Body of pancreas (tissue), 4 donors: ENCODE results near the gene PRRC2B. TPM values are rescaled to one million over a fixed set of nuclear protein-coding genes. Genes with fewer than 3 reads are reported as not detected.

ENCODE experiments used
- ATAC-seq: fragments of 150-250 bp; one replicate; pipeline ENCODE4 v1.9.1; 2016
- DNase-seq, 4 donors: peaks; one replicate each; pipeline ENCODE4 v3.0.0-alpha.2; 2019
- H3K27ac ChIP-seq, 4 donors: fragments of 200-600 bp; sonication (generic); 1 replicate in 3 of 4; 2 replicates in 1 of 4; pipeline versions ENCODE4 v1.5.1 to v1.6.1; 2016 to 2019; ENCODE audit warnings: mild to moderate bottlenecking in 1 of 4, mixed read lengths in 1 of 4, moderate library complexity in 1 of 4
- H3K27me3 ChIP-seq, 2 donors: fragments of 200-600 bp; sonication (generic); one replicate each; pipeline ENCODE4 v1.6.0; 2016; ENCODE audit warnings: mild to moderate bottlenecking in 1 of 2
- H3K36me3 ChIP-seq, 2 donors: fragments of 200-600 bp; sonication (generic); replicated peaks in 1 of 2; 2 replicates each; pipeline ENCODE4 v1.5.1; 2016; ENCODE audit warnings: low read depth in 2 of 2; ENCODE audit not compliant: insufficient read depth in 1 of 2
- H3K4me1 ChIP-seq: fragments of 200-600 bp; sonication (generic); one replicate; pipeline ENCODE4 v1.6.0; 2016
- H3K4me3 ChIP-seq, 2 donors: fragments of 200-600 bp; sonication (generic); 1 replicate in 1 of 2; 2 replicates in 1 of 2; pipeline ENCODE4 v1.5.1; 2016 to 2019
- H3K9me3 ChIP-seq, 3 donors: fragments of 200-600 bp; sonication (generic); 1 replicate in 2 of 3; 2 replicates in 1 of 3; pipeline ENCODE4 v1.5.1; 2016
- CTCF ChIP-seq, 7 experiments: fragments of 450-650 bp in 4 of 7; fragments of 200-600 bp in 3 of 7; sonication (generic) in 3 of 7; IDR thresholded peaks; one replicate each; pipeline ENCODE4 v1.5.1; 2016 to 2019; ENCODE audit warnings: antibody characterized with exemption in 7 of 7
- POLR2A ChIP-seq, 3 donors: fragments of 450-650 bp; IDR thresholded peaks; one replicate each; pipeline ENCODE4 v1.6.1; 2016; ENCODE audit warnings: antibody characterized with exemption in 3 of 3, mild to moderate bottlenecking in 2 of 3
- WGBS, 2 donors: methylation state at CpG; one replicate each; pipeline ENCODE4 v1.1.5; 2017; 5-methylcytosine and 5-hydroxymethylcytosine counted together
- intact Hi-C: fragments of 100-400 bp; cut with DNase I; formaldehyde crosslinking; loops from one replicate; pipeline ENCODE4 v1.15.1; 2023
- total RNA-seq, 2 donors: library from RNA; depleted of rRNA; stranded (reverse); fragments of >200 nt; gene quantifications; one replicate each; pipeline ENCODE4 v1.1.0, GENCODE V29; 2016

Gene PRRC2B
- total RNA-seq, 2 donors from 2014 or later = 78.3 to 177 TPM

GRCh38 chr9:131405858-131406537 is 12.1 kb downstream of the PRRC2B start:
- ATAC-seq = no peak
- intact Hi-C loops = no loop called here

GRCh38 chr9:131406563-131407436 is 12.9 kb downstream of the PRRC2B start:
- peaks cover 94% of the 10 kb centered on the region for H3K4me1 ChIP-seq
- no peak for TF ChIP-seq CTCF (IDR thresholded peaks at IDR 0.05)
- no peak for TF ChIP-seq POLR2A (IDR thresholded peaks at IDR 0.05)
- intact Hi-C loops = no loop called here
- H3K36me3 ChIP-seq = no peaks in the 10 kb centered on the region
- no peak for DNase-seq
- ATAC-seq = no peak
- WGBS, 2 donors = 33 to 37% methylated on average over 9 of the region's 9 CpGs
- no peak overlapping the region for H3K4me3 ChIP-seq
- H3K27me3 ChIP-seq = no peaks in the 10 kb centered on the region
- peak overlapping the region in 3 of 4 donors; percentile 37 to 78 (median 67) for H3K27ac ChIP-seq
- no peaks in the 10 kb centered on the region for H3K9me3 ChIP-seq

More at GRCh38 chr9:131405858-131406537, 12.1 kb downstream of the PRRC2B start:
- Histone ChIP-seq H3K36me3 (no peaks in the 10 kb centered on the region), H3K9me3 (no peaks in the 10 kb centered on the region), H3K27ac (peak overlapping the region in 3 of 4 donors; percentile 37 to 78 (median 67)), H3K4me1 (peaks cover 97% of the 10 kb centered on the region), H3K27me3 (no peaks in the 10 kb centered on the region), H3K4me3 (no peak overlapping the region)
- TF ChIP-seq POLR2A (IDR thresholded peaks at IDR 0.05) (no peak), CTCF (IDR thresholded peaks at IDR 0.05) (no peak)
- peak in 1 of 4 donors; percentile 33 for DNase-seq
- 10 to 21% methylated on average over 2 to 9 of the region's 9 CpGs for WGBS, 2 donors

- H3K4me1 ChIP-seq = peaks cover 92% of the 10 kb centered on the region
- no peaks in the 10 kb centered on the region for H3K27me3 ChIP-seq
- intact Hi-C loops = no loop called here
- H3K27ac ChIP-seq = peak overlapping the region in 3 of 4 donors; percentile 37 to 78 (median 67)
- H3K4me3 ChIP-seq = no peak overlapping the region
- ATAC-seq (peak; percentile 39), DNase-seq (peak; percentile 49 to 61 (median 52))
- 26 to 30% methylated on average over 13 of the region's 13 CpGs for WGBS, 2 donors
- no peaks in the 10 kb centered on the region for H3K9me3 ChIP-seq
- no peak for TF ChIP-seq POLR2A (IDR thresholded peaks at IDR 0.05)
- TF ChIP-seq CTCF (IDR thresholded peaks at IDR 0.05) = peak in 5 of 7 experiments; percentile 13 to 49 (median 40)
- no peaks in the 10 kb centered on the region for H3K36me3 ChIP-seq
These were observed 13.9 kb downstream of the PRRC2B start for GRCh38 chr9:131407717-131408195.

GRCh38 chr9:131409458-131409992 is 15.6 kb downstream of the PRRC2B start:
- TF ChIP-seq POLR2A (IDR thresholded peaks at IDR 0.05) (no peak), CTCF (IDR thresholded peaks at IDR 0.05) (no peak)
- WGBS, 2 donors = 35 to 60% methylated on average over 5 to 7 of the region's 7 CpGs
- no peak overlapping the region for H3K4me3 ChIP-seq
- H3K27ac ChIP-seq = peak overlapping the region in 1 of 4 donors; percentile 13
- no peaks in the 10 kb centered on the region for H3K36me3 ChIP-seq
- intact Hi-C loops = no loop called here
- ATAC-seq (no peak), DNase-seq (no peak)
- H3K27me3 ChIP-seq = no peaks in the 10 kb centered on the region
- peaks cover 80% of the 10 kb centered on the region for H3K4me1 ChIP-seq
- no peaks in the 10 kb centered on the region for H3K9me3 ChIP-seq
